H7 (cell line): ENCODE measurements around the gene REEP6. TPM values are rescaled to one million over a fixed set of nuclear protein-coding genes. Genes with fewer than 3 reads are reported as not detected.
"Not testable (repeated sequence)": the region's sequence is repeated elsewhere in the genome, so short reads cannot be mapped to it uniquely, and the experiment has no call there.

ENCODE experiments used
- DNase-seq: peaks from one replicate; pipeline ENCODE4 v3.0.0; 2012
- H3K27me3 ChIP-seq: 2 replicates; pipeline ENCODE4 v1.6.0; 2011; ENCODE audit warnings: mild to moderate bottlenecking, low read length; ENCODE audit not compliant: control insufficient read depth, insufficient read depth
- H3K36me3 ChIP-seq: replicated peaks from 2 replicates; pipeline ENCODE4 v1.5.1; 2011; ENCODE audit warnings: low read length; ENCODE audit not compliant: control insufficient read depth, insufficient read depth
- H3K4me3 ChIP-seq: 2 replicates; pipeline ENCODE4 v1.5.1; 2011; ENCODE audit warnings: low read depth, mild to moderate bottlenecking, control low read depth, low read length, moderate library complexity; ENCODE audit not compliant: insufficient read depth
- total RNA-seq: library from RNA; depleted of rRNA; stranded (reverse); fragments of >200 nt; shearing (Covaris generic); gene quantifications from 2 replicates; pipeline ENCODE4 v1.2.3, GENCODE V29; 2014

The REEP6 gene
- total RNA-seq, 1 experiment from 2014 or later = 4.5 TPM

GRCh38 chr19:1524287-1524971 lies 33.4 kb downstream of the REEP6 start:
- Histone ChIP-seq H3K27me3 (peaks cover 24% of the 10 kb centered on the region), H3K36me3 (no peaks in the 10 kb centered on the region), H3K4me3 (peak overlapping the region; percentile 35)
- DNase-seq = no peak

- Histone ChIP-seq H3K4me3 (no peak overlapping the region), H3K36me3 (no peaks in the 10 kb centered on the region), H3K27me3 (peaks cover 24% of the 10 kb centered on the region)
- DNase-seq = no peak
Measured at GRCh38 chr19:1524972-1525325, 34.0 kb downstream of the REEP6 start.

GRCh38 chr19:1525343-1525742 lies 34.4 kb downstream of the REEP6 start:
- H3K27me3 ChIP-seq = peaks cover 24% of the 10 kb centered on the region
- H3K36me3 ChIP-seq = no peaks in the 10 kb centered on the region
- DNase-seq = peak; percentile 72
- no peak overlapping the region for H3K4me3 ChIP-seq

- Histone ChIP-seq H3K27me3 (peaks cover 24% of the 10 kb centered on the region), H3K4me3 (no peak overlapping the region), H3K36me3 (no peaks in the 10 kb centered on the region)
- DNase-seq = no peak
Measured at GRCh38 chr19:1526066-1526778, 35.2 kb downstream of the REEP6 start.

GRCh38 chr19:1526979-1527649 lies 36.1 kb downstream of the REEP6 start:
- Histone ChIP-seq H3K27me3 (peaks cover 24% of the 10 kb centered on the region), H3K4me3 (no peak overlapping the region), H3K36me3 (no peaks in the 10 kb centered on the region)
- no peak for DNase-seq

- Histone ChIP-seq H3K4me3 (no peak overlapping the region), H3K27me3 (peaks cover 23% of the 10 kb centered on the region), H3K36me3 (no peaks in the 10 kb centered on the region)
- no peak for DNase-seq
Measured at GRCh38 chr19:1527650-1528309, 36.8 kb downstream of the REEP6 start.

GRCh38 chr19:1528596-1529429 lies 37.8 kb downstream of the REEP6 start:
- no peak overlapping the region for H3K4me3 ChIP-seq
- no peak for DNase-seq
- no peaks in the 10 kb centered on the region for H3K36me3 ChIP-seq
- H3K27me3 ChIP-seq = peaks cover 15% of the 10 kb centered on the region

GRCh38 chr19:1529430-1529816 lies 38.4 kb downstream of the REEP6 start:
- peaks cover 10% of the 10 kb centered on the region for H3K27me3 ChIP-seq

GRCh38 chr19:1530856-1531255 lies 39.9 kb downstream of the REEP6 start:
- not testable (repeated sequence) for H3K4me3 ChIP-seq, DNase-seq, H3K27me3 ChIP-seq, H3K36me3 ChIP-seq

More at GRCh38 chr19:1529430-1529816, 38.4 kb downstream of the REEP6 start:
- Histone ChIP-seq H3K4me3 (no peak overlapping the region), H3K36me3 (no peaks in the 10 kb centered on the region)
- DNase-seq = no peak

GRCh38 chr19:1531587-1531986 lies 40.6 kb downstream of the REEP6 start:
- Histone ChIP-seq H3K36me3 (no peaks in the 10 kb centered on the region), H3K4me3 (no peak overlapping the region), H3K27me3 (no peaks in the 10 kb centered on the region)
- no peak for DNase-seq

GRCh38 chr19:1532003-1532402 lies 41.0 kb downstream of the REEP6 start:
- no peaks in the 10 kb centered on the region for H3K36me3 ChIP-seq
- H3K4me3 ChIP-seq = no peak overlapping the region
- H3K27me3 ChIP-seq = no peaks in the 10 kb centered on the region
- no peak for DNase-seq

GRCh38 chr19:1533510-1534150 lies 42.6 kb downstream of the REEP6 start:
- DNase-seq = peak; percentile 62
- Histone ChIP-seq H3K36me3 (no peaks in the 10 kb centered on the region), H3K4me3 (no peak overlapping the region), H3K27me3 (no peaks in the 10 kb centered on the region)

GRCh38 chr19:1534972-1535371 lies 44.0 kb downstream of the REEP6 start:
- DNase-seq = no peak
- Histone ChIP-seq H3K36me3 (no peaks in the 10 kb centered on the region), H3K4me3 (no peak overlapping the region)

GRCh38 chr19:1535699-1536098 lies 44.7 kb downstream of the REEP6 start:
- not testable (repeated sequence) for DNase-seq, H3K27me3 ChIP-seq, H3K36me3 ChIP-seq, H3K4me3 ChIP-seq

More at GRCh38 chr19:1534972-1535371, 44.0 kb downstream of the REEP6 start:
- H3K27me3 ChIP-seq = no peaks in the 10 kb centered on the region
